GM12873 (cell line): ENCODE data around the gene SFSWAP.

Source experiments
- CTCF ChIP-seq: IDR thresholded peaks from 2 replicates; pipeline ENCODE4 v1.5.1; 2012; ENCODE audit warnings: low read depth, mild to moderate bottlenecking, moderate library complexity, low read length, control low read depth; ENCODE audit not compliant: insufficient read depth; ENCODE audit errors: missing control alignments

SFSWAP gene

DNA sequence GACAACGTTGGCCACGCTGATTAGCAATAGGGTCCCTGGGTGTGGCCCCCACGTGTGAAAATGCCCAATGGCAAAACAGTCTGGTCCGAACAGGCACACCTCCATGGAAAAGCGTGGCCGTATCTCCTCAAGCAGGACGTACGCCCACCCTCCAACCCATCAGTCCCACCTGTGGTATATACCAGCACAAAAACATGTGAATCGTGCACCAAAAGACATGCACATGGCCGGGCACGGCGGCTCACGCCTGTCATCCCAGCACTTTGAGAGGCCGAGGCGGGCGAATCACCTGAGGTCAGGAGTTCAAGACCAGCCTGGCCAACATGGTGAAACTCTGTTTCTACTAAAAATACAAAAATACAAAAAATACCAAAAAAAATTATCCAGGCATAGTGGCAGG is 14.9 kb upstream of the SFSWAP start:
- no peak for TF ChIP-seq CTCF

DNA sequence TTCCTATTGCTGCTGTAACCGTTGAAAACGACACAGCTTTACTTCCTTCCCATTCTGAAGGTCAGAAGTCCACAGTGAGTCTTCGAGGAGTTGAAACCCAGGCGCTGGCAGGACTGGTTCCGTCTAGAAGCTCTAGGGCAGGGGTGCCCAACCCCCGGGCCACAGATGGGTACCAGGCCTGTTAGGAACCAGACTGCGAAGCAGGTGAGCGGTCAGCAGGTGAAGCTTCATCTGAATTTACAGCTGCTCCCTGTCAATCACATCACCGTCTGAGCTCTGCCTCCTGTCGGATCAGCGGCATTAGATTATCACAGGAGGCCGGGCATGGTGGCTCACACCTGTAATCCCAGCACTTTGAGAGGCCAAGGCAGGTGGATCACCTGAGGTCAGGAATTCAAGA is 12.6 kb upstream of the SFSWAP start:
- no peak for TF ChIP-seq CTCF

- no peak for TF ChIP-seq CTCF
Measured at GRCh38 chr12:131699434-131699833, 11.5 kb upstream of the SFSWAP start.

DNA sequence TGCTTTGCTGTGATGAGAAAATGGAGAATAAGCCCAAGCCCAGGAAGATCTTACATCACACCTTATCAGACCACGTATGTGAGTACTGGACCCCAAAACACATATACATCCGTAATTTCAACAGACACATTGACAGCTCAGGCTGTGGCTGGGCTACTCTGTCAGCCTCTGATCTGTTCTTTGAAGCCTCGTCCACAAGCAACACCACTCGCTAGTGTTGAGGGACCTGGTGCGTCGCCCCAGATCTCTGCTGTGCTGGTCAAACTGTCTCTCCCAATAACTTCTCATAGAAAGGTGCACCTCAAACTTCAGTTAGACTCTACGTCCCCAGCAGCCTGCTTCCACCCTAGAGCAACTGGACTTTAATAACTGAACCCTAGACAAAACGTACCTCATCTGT is 10.6 kb upstream of the SFSWAP start:
- no peak for TF ChIP-seq CTCF

DNA sequence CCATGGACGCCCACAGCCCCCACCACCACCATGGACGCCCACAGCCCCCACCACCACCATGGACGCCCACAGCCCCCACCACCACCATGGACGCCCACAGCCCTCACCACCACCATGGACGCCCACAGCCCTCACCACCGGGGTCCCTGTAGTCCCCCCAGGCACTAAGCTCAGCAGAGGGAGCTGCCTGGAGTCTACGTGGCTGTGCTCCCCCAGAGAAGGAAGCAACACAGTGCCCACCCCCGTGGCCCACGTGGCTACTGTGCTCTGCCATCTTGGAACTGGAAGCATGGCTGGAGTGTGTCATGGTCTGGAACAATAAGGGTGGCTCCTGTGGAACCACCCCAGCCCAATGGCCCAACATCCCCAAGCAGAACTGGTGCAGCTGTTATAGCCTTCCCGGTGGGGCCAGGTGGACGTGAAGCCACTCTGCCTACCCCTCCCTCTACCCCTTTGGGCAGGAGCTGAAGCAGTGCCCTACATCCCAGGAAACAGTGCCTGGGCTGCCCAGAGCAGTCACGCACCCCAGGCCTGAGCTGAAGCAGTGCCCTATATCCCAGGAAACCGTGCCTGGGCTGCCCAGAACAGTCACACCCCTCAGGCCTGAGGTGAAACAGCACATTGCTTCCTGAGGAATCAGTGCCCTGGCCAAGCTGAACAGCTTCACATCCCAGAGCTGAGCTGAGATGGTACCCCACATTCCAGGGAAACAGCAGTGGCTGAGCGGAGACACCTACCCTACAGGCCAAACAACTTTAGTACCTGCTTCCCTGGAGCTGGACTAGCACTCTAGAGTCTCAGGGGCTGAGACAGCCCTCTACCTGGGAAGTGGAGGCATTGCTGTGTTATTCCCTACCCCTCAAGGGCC is 9.0 kb upstream of the SFSWAP start:
- TF ChIP-seq CTCF, result no peak

GRCh38 chr12:131702573-131702877 is 8.4 kb upstream of the SFSWAP start:
- TF ChIP-seq CTCF, result no peak

- TF ChIP-seq CTCF, result no peak
Measured at GRCh38 chr12:131703161-131703560, 7.7 kb upstream of the SFSWAP start.

DNA sequence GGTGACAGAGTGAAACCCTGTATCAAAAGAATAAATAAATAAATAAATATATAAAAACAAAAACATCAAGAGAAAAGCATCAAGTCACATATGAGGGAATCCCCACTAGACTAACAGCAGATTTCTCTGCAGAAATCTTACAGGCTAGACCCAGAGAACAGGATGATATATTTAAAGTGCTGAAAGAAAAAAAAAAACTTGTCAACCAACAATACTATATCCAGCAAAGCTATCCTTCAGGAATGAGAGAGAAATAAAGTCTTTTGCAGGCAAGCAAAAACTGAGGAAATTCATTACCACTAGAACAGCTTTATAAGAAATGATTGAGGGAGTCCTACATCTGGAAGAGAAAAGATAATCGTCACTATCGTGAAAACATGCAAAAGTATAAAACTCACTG is 6.4 kb upstream of the SFSWAP start:
- no peak for TF ChIP-seq CTCF
